GM21526 (cell line): ENCODE data around the gene TRAFD1.

Experiments
- ATAC-seq: cut with Tn5 transposase; IDR thresholded peaks from one replicate; pipeline ENCODE4 v1.9.1; 2021; ENCODE audit warnings: moderate library complexity; ENCODE audit not compliant: unreplicated experiment, low FRiP score

Gene TRAFD1

DNA sequence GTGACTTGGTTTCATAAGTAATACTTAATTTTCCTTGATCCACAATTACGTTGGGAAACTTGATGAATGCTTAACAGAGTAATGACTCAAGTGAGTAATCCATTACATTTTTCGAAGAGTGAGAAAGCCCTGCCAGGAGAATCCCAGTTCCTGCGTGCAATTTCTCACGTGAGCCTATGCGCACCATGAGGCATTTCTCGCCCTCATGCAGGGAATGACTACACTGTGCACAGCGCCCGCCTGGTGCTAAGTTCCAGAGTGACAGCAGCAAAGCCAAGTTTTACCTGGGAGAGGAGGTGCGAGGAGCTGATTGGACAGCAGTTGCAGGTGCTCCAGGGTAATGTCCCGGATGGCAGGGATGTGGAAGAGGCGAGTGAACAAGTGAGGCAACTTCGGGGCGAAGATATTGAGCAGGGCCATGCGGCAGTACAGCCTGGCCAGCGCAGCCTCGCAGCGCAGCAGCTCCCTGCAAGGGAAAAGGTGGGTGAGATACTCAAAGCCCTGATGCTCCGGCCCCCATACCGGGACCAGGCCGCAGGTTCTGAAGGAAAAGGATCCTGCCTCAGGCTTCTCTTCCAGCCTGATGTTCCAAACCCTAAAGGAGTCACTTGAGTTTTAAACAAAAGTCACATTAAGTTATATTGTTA lies 69.4 kb downstream of the TRAFD1 start:
- ATAC-seq, result no peak

DNA sequence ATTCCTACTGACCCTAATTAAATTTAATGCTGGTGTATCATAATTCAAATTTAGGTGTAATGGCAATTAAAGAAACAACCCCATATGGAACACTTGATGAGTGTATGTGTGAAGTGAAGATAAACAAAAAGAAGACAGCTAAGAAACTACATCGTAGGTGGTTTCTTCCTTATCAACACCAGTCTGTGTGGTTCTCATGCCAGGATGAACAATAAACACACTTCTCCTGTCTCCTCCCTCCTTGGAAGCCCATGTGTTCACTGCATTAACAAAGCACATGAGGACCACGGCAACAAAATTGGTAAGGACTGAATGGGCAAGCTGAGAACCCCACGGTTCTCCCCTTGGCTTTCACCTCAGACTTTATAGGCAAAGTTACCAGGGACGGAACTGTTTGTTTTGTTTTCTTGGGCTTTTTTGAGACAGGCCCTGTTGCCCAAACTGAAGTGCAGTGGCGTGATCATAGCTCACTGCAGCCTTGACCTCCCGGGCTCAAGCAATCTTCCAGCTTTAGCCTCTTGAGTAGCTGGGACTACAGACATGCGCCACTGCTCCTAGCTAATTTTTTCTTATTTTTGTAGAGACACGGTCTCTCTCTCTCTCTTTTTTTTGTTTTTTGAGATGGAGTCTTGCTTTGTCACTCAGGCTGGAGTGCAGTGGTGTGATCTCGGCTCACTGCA lies 71.0 kb downstream of the TRAFD1 start:
- no peak for ATAC-seq

DNA sequence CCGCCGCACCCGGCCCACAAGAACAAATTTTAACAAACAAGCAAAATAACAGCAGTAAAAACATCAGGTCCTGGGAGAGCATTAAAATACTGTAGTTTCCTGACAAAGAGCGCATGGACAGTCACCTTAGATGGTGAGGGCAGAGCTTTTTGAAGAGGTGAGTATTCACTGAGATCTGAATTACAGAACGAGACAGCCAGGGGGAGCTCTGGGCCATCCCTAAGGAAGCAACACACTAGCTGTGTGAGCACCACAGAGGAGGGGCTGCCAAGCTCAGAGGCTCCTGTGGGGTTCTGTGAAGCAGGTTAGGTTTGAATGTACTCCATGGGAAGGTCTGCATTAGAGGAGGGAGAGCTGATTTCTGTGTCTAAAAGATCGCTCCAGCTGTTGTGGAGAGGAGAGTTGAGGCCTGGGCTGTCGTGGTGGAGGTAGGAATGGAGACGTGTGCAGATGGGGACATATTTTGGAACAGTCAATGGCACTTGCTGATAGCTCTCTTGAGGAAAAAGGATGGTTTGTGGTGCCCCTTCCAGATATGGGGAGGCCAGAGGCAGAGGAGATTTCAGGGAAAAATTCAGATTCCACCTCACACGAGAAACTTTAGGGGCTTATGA lies 72.9 kb downstream of the TRAFD1 start:
- no peak for ATAC-seq

GRCh38 chr12:112199136-112199535 lies 73.8 kb downstream of the TRAFD1 start:
- ATAC-seq, result no peak
